Stimulated activated CD8-positive, alpha-beta memory T cell treated with anti-CD3 and anti-CD28 coated beads, Interleukin-2, amount 100 ng/mL, for 1 hour (primary cell): ENCODE results near the gene TCF3.
"Not testable (repeated sequence)": the region's sequence is repeated elsewhere in the genome, so short reads cannot be mapped to it uniquely, and the experiment has no call there.

Experiments used
- DNase-seq, 2 donors: peaks; one replicate each; pipeline ENCODE4 v3.0.0-alpha.2; 2020; ENCODE audit warnings: low read depth in 2 of 2

Gene TCF3

GRCh38 chr19:1652471-1653299 lies at the start of gene TCF3:
Gene TCF3, minus strand, starts transcription at chr19:1652615. Its CDS starts 2,367 bp downstream, at chr19:1650248.
- DNase-seq = peak; percentile 97

GRCh38 chr19:1700733-1701663 lies 48.6 kb upstream of the TCF3 start:
- DNase-seq = no peak

- no peak for DNase-seq
Observed at GRCh38 chr19:1699998-1700732, 47.8 kb upstream of the TCF3 start.

- DNase-seq = no peak
Observed at GRCh38 chr19:1699386-1699785, 47.0 kb upstream of the TCF3 start.

GRCh38 chr19:1698636-1699035 lies 46.2 kb upstream of the TCF3 start:
- no peak for DNase-seq

- DNase-seq = not testable (repeated sequence)
Observed at GRCh38 chr19:1695481-1695880, 43.1 kb upstream of the TCF3 start.

GRCh38 chr19:1691589-1692290 lies 39.3 kb upstream of the TCF3 start:
- DNase-seq = no peak

GRCh38 chr19:1690699-1691307 lies 38.4 kb upstream of the TCF3 start:
- DNase-seq = no peak

GRCh38 chr19:1685785-1686184 lies 33.4 kb upstream of the TCF3 start:
- DNase-seq = not testable (repeated sequence)

GRCh38 chr19:1685046-1685445 lies 32.6 kb upstream of the TCF3 start:
- DNase-seq = no peak

GRCh38 chr19:1684573-1684912 lies 32.1 kb upstream of the TCF3 start:
- DNase-seq = no peak

GRCh38 chr19:1683869-1684572 lies 31.6 kb upstream of the TCF3 start:
- no peak for DNase-seq

GRCh38 chr19:1680976-1681375 lies 28.6 kb upstream of the TCF3 start:
- no peak for DNase-seq

- no peak for DNase-seq
Observed at GRCh38 chr19:1678073-1678472, 25.7 kb upstream of the TCF3 start.

- no peak for DNase-seq
Observed at GRCh38 chr19:1676351-1677266, 24.2 kb upstream of the TCF3 start.

- DNase-seq = no peak
Observed at GRCh38 chr19:1675633-1676350, 23.4 kb upstream of the TCF3 start.

- no peak for DNase-seq
Observed at GRCh38 chr19:1674293-1674679, 21.9 kb upstream of the TCF3 start.

GRCh38 chr19:1673645-1674292 lies 21.4 kb upstream of the TCF3 start:
- no peak for DNase-seq
